ENCODE results near the gene TSPO.

Gene TSPO

GRCh38 chr22:43182118-43182517 is 30.8 kb downstream of the TSPO start:
- peaks cover 12% of the 10 kb centered on the region for H3K36me3 Mint-ChIP-seq (ENCODE audit: insufficient read depth)
- H3K27ac Mint-ChIP-seq, result no peak overlapping the region
- no peaks in the 10 kb centered on the region for H3K9me3 Mint-ChIP-seq
- no peaks in the 10 kb centered on the region for H3K27me3 Mint-ChIP-seq
- DNase-seq (no peak), ATAC-seq (replicated peaks) (no peak)
- peaks cover 14 to 17% of the 10 kb centered on the region in 2 donors for H3K4me1 Mint-ChIP-seq (ENCODE audit: low read depth in 2 of 2)
- no peak overlapping the region for H3K4me3 Mint-ChIP-seq

GRCh38 chr22:43182726-43183125 is 31.4 kb downstream of the TSPO start:
- Mint-ChIP-seq H3K4me3 (no peak overlapping the region), H3K9me3 (no peaks in the 10 kb centered on the region), H3K27me3 (no peaks in the 10 kb centered on the region), H3K36me3 (ENCODE audit: insufficient read depth) (peaks cover 17% of the 10 kb centered on the region), H3K27ac (no peak overlapping the region), H3K4me1 (ENCODE audit: low read depth in 2 of 2) (peaks cover 16 to 17% of the 10 kb centered on the region in 2 donors)
- DNase-seq, result no peak
- no peak for ATAC-seq (replicated peaks)

- Mint-ChIP-seq H3K4me3 (peak overlapping the region in 1 of 2 donors; percentile 2), H3K36me3 (ENCODE audit: insufficient read depth) (peaks cover 18% of the 10 kb centered on the region), H3K4me1 (ENCODE audit: low read depth in 2 of 2) (peaks cover 17% of the 10 kb centered on the region in 2 donors), H3K27ac (no peak overlapping the region), H3K27me3 (no peaks in the 10 kb centered on the region), H3K9me3 (no peaks in the 10 kb centered on the region)
- ATAC-seq (replicated peaks) (no peak), DNase-seq (no peak)
These were observed 32.3 kb downstream of the TSPO start for GRCh38 chr22:43183496-43184277.

- DNase-seq (no peak), ATAC-seq (replicated peaks) (no peak)
- H3K27me3 Mint-ChIP-seq, result no peaks in the 10 kb centered on the region
- peak overlapping the region; percentile 67 to 75 for H3K4me3 Mint-ChIP-seq
- H3K4me1 Mint-ChIP-seq (ENCODE audit: low read depth in 2 of 2), result peaks cover 17% of the 10 kb centered on the region in 2 donors
- H3K27ac Mint-ChIP-seq, result peak overlapping the region in 1 of 2 donors; percentile 71
- no peaks in the 10 kb centered on the region for H3K9me3 Mint-ChIP-seq
- H3K36me3 Mint-ChIP-seq (ENCODE audit: insufficient read depth), result peaks cover 18% of the 10 kb centered on the region
These were observed 34.5 kb downstream of the TSPO start for GRCh38 chr22:43185860-43186261.

DNA sequence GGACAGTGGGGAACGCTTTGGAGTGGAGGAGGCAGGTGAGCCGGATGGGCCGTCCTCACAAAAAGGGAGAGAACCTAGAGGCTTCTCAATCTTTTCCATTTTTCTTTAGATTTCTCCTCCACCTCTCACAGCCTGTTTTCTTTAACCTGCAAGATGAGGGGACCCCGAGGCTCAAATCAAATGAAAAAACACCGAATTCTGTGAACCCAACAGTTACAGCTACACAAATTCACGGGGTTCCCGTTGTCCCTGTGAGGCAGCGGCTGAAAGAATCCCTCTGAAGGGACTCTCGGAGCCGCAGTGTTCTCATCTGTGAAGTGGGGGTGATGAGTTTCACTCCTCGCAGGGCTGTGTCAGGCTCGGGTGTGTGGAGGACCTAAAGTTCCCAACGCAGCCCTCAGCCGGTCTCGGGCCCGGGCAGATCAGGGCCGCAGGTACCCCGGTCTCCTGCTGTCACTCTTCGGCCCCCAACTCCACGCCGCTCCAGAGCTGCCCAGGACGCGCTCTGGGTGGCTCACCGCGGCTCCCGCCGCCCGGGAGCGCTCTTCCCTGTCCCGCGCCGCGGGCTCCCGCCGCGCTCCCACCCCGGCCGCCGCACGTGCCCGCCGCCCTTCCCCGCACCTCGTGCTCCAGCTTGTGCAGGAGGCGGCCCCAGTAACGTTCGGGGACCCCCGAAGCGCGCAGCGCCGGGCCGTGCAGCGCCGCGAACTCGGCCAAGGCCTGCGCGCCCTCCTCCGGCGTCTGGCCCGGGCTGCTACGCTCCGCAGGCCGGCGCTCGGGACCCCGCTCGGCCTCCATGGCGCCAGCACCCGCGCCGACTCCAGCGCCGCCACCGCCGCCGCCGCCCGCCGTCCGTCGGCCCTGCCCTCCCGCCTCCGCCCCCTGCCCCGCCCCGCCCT is 35.2 kb downstream of the TSPO start, which contains the start of gene TTLL12:
Gene TTLL12 (minus strand): TSS at position 863 of the 899 bp plus-strand sequence. CDS start 65 bp downstream, at position 798.
- ATAC-seq (replicated peaks) (peak; percentile 48), DNase-seq (peak; percentile 43 to 55 (median 48))
- Mint-ChIP-seq H3K4me1 (ENCODE audit: low read depth in 2 of 2) (peaks cover 17% of the 10 kb centered on the region in 2 donors), H3K27ac (peak within 1 kb of the TSS; percentile 96), H3K4me3 (peak within 1 kb of the TSS; percentile 75 to 77), H3K36me3 (ENCODE audit: insufficient read depth) (peaks cover 18% of the 10 kb centered on the region), H3K9me3 (no peaks in the 10 kb centered on the region), H3K27me3 (peaks cover 0 to 5% of the 10 kb centered on the region in 2 donors)

- Mint-ChIP-seq H3K36me3 (ENCODE audit: insufficient read depth) (peaks cover 18% of the 10 kb centered on the region), H3K4me3 (peak overlapping the region; percentile 72 to 77)
- ATAC-seq (replicated peaks), result peak; percentile 88
These were observed 36.1 kb downstream of the TSPO start for GRCh38 chr22:43187171-43188099.

DNA sequence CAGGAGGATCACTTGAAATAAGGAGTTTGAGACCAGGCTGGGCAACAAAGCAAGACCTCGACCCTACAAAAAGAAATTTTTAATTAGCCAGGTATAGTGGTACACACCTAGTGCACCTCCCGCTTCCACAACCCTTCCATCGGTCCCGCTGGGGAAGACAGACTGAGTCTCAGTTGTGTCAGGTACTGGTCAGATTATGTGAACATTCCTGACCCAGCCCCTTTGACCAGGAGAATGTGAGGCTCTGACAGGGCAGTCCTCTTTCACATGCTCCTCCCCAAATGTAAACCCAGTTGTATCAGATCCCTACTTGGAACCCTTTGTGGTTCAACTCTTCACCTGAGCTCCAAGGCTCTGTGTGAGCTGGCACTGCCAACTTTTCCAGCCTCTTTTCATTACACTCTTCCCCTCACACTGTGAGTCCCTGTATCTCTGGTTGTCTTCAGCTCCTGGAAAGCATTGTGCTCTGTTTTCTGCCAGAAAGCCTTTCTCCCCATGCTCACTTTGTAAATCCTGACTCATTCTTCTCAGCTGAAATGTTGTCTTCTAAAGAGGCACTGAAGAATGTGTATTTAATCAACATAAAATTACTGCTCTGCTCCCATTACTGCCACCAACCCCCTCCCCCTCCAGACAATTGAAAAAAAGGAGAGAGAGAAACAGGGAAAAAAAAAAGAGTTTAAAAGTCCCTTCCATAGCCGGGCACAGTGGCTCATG is 37.6 kb downstream of the TSPO start:
- DNase-seq, result no peak
- peak overlapping the region; percentile 8 to 11 for H3K27ac Mint-ChIP-seq
- no peaks in the 10 kb centered on the region for H3K9me3 Mint-ChIP-seq

More at GRCh38 chr22:43187171-43188099, 36.1 kb downstream of the TSPO start:
- Mint-ChIP-seq H3K27me3 (peaks cover 0 to 6% of the 10 kb centered on the region in 2 donors), H3K27ac (peak overlapping the region; percentile 96), H3K9me3 (no peaks in the 10 kb centered on the region), H3K4me1 (ENCODE audit: low read depth in 2 of 2) (peaks cover 14 to 15% of the 10 kb centered on the region in 2 donors)
- DNase-seq, result peak; percentile 94 to 97 (median 94)

GRCh38 chr22:43191831-43192230 is 40.5 kb downstream of the TSPO start:
- peaks cover 13 to 15% of the 10 kb centered on the region in 2 donors for H3K27me3 Mint-ChIP-seq
- no peak overlapping the region for H3K27ac Mint-ChIP-seq
- H3K4me3 Mint-ChIP-seq, result no peak overlapping the region
- ATAC-seq (replicated peaks) (no peak), DNase-seq (no peak)
- H3K9me3 Mint-ChIP-seq, result no peaks in the 10 kb centered on the region
- H3K36me3 Mint-ChIP-seq (ENCODE audit: insufficient read depth), result peaks cover 13% of the 10 kb centered on the region
- H3K4me1 Mint-ChIP-seq (ENCODE audit: low read depth in 2 of 2), result peaks cover 0 to 3% of the 10 kb centered on the region in 2 donors

More for the DNA sequence above, 37.6 kb downstream of the TSPO start:
- no peak overlapping the region for H3K4me3 Mint-ChIP-seq
- no peak for ATAC-seq (replicated peaks)
- peaks cover 0 to 6% of the 10 kb centered on the region in 2 donors for H3K27me3 Mint-ChIP-seq
- H3K36me3 Mint-ChIP-seq (ENCODE audit: insufficient read depth), result peaks cover 18% of the 10 kb centered on the region
- peaks cover 11 to 14% of the 10 kb centered on the region in 2 donors for H3K4me1 Mint-ChIP-seq (ENCODE audit: low read depth in 2 of 2)

GRCh38 chr22:43197271-43197941 is 46.0 kb downstream of the TSPO start:
- Mint-ChIP-seq H3K4me3 (no peak overlapping the region), H3K4me1 (ENCODE audit: low read depth in 2 of 2) (no peaks in the 10 kb centered on the region), H3K27ac (no peak overlapping the region), H3K36me3 (ENCODE audit: insufficient read depth) (peaks cover 2% of the 10 kb centered on the region), H3K27me3 (peaks cover 35% of the 10 kb centered on the region in 2 donors), H3K9me3 (no peaks in the 10 kb centered on the region)
- no peak for ATAC-seq (replicated peaks)
- no peak for DNase-seq

DNA sequence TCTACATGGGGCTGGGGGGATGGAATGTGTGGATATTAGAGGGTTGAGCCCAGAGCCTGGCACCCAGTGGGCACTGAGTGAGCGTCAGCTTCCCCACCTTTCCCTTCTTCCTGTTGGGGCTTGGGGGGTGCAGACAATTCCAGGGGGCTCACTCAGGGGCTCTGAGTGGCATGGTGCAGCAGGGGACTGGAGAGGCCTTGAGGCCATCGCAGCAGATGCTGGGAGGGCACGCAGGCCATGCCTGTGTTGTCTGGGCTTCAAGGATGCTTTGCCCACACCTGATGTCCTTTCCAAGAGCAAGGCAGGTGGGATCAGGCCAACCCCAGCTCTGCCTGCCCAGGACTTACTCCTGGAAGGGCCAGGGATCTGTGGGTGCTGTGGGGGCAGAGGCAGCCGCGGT is 46.8 kb downstream of the TSPO start:
- Mint-ChIP-seq H3K27ac (no peak overlapping the region), H3K4me3 (no peak overlapping the region), H3K4me1 (ENCODE audit: low read depth in 2 of 2) (no peaks in the 10 kb centered on the region), H3K36me3 (ENCODE audit: insufficient read depth) (peaks cover 2% of the 10 kb centered on the region), H3K27me3 (peaks cover 35% of the 10 kb centered on the region in 2 donors), H3K9me3 (no peaks in the 10 kb centered on the region)
- DNase-seq (no peak), ATAC-seq (replicated peaks) (no peak)

- Mint-ChIP-seq H3K27me3 (peaks cover 35% of the 10 kb centered on the region in 2 donors), H3K4me1 (ENCODE audit: low read depth in 2 of 2) (peaks cover 0 to under 1% of the 10 kb centered on the region in 2 donors), H3K9me3 (no peaks in the 10 kb centered on the region), H3K4me3 (no peak overlapping the region), H3K36me3 (ENCODE audit: insufficient read depth) (peaks cover 2% of the 10 kb centered on the region), H3K27ac (no peak overlapping the region)
- DNase-seq, result no peak
- no peak for ATAC-seq (replicated peaks)
These were observed 47.6 kb downstream of the TSPO start for GRCh38 chr22:43198936-43199335.

- Mint-ChIP-seq H3K27me3 (peaks cover 35% of the 10 kb centered on the region in 2 donors), H3K4me1 (ENCODE audit: low read depth in 2 of 2) (peaks cover 0 to 1% of the 10 kb centered on the region in 2 donors)
These were observed 48.2 kb downstream of the TSPO start for GRCh38 chr22:43199541-43199940.

More at GRCh38 chr22:43199541-43199940, 48.2 kb downstream of the TSPO start:
- Mint-ChIP-seq H3K4me3 (no peak overlapping the region), H3K36me3 (ENCODE audit: insufficient read depth) (peaks cover 2% of the 10 kb centered on the region), H3K9me3 (no peaks in the 10 kb centered on the region), H3K27ac (no peak overlapping the region)
- DNase-seq, result no peak
- no peak for ATAC-seq (replicated peaks)
